ENCODE measurements around the gene FGD4.

Gene FGD4

DNA sequence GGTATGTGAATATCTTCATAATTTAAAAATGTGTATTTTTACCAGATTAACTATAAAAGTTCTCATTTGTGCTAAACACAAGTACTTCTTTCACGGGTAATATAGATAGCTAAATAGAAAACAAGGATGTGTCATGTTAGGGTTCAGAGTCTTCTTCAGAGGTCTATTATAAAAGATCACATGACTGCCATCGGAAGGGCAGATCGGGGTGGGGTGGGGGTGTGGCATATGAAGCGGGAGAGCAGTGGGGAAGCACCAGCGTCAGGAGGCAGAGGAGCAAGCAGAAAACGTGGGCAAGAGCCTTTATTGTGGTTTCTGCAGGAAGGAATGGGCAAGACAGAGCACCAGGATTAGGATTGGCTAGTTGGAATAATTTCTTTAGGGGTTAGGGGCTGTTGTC, 216.1 kb downstream of the FGD4 start:
- no peak overlapping the region for H3K4me3 ChIP-seq (ENCODE audit: low read depth, low read length)
- TF ChIP-seq, protein P1, sequence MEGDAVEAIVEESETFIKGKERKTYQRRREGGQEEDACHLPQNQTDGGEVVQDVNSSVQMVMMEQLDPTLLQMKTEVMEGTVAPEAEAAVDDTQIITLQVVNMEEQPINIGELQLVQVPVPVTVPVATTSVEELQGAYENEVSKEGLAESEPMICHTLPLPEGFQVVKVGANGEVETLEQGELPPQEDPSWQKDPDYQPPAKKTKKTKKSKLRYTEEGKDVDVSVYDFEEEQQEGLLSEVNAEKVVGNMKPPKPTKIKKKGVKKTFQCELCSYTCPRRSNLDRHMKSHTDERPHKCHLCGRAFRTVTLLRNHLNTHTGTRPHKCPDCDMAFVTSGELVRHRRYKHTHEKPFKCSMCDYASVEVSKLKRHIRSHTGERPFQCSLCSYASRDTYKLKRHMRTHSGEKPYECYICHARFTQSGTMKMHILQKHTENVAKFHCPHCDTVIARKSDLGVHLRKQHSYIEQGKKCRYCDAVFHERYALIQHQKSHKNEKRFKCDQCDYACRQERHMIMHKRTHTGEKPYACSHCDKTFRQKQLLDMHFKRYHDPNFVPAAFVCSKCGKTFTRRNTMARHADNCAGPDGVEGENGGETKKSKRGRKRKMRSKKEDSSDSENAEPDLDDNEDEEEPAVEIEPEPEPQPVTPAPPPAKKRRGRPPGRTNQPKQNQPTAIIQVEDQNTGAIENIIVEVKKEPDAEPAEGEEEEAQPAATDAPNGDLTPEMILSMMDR (IDR thresholded peaks at IDR 0.05; ENCODE audit: low read depth, low read length, missing control alignments): no peak
- DNase-seq (ENCODE audit: low read depth): no peak

DNA sequence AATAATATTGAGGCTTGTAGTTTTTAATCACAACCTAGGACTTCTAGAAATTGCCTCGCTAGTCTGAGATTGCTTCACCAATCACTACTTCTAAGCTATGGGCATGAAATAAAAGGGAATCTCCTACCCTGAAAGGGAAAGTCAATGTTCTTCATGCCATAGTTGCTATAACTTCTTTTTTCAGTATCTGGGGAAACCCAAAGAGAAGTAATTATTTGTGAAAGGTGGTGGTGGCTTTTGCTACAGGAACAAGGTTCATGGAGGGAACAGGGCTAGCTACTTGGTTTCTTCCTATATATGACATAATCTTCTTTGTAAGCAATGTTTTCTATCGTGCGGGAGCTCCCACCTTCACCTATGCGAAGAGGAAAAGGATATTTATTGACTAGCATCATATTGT, 218.2 kb downstream of the FGD4 start:
- no peak overlapping the region for H3K4me3 ChIP-seq (ENCODE audit: low read depth, low read length)
- TF ChIP-seq, protein P1 (IDR thresholded peaks at IDR 0.05; ENCODE audit: low read depth, low read length, missing control alignments): no peak
- DNase-seq (ENCODE audit: low read depth): no peak

DNA sequence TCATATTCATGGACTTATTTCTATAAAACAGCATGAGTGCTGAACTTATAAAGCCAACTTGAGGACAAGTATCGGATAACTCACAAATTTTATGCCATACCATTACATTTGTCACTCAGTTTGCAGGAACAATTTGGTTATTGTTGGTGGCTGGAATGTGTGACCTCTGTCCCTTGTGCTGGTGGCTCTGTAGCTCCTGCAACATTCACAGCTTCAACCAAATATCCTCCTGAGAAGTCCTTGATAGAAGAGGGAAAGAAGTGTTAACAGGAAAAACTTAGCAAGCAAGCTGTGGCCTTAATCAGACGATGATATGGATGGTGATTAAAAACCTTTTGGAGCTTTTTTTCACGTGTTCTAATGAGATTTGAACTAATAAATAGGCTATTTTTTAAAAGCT, 218.8 kb downstream of the FGD4 start:
- H3K4me3 ChIP-seq (ENCODE audit: low read depth, low read length): no peak overlapping the region
- no peak for DNase-seq (ENCODE audit: low read depth)
- TF ChIP-seq, protein P1 (IDR thresholded peaks at IDR 0.05; ENCODE audit: low read depth, low read length, missing control alignments): no peak

DNA sequence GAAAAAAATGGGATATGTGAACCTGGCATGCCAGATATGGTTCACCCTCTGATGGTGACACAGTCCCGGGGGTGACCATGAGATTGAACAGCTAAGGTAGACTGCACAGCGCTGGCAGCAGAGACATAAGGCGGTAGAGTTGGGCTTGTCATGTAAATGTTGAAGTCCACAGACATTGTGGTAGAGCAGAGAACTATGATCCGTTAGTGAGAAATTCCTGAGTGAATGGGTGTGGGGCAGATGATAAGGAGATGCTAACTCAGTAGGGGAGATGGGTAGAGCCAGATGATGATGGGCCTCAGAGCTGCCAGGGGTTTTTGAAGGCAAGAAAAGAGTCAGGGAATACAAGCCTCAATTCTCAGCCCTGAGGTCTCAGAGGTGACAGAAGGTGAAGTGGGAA, 228.6 kb downstream of the FGD4 start:
- no peak for DNase-seq (ENCODE audit: low read depth)
- TF ChIP-seq, protein P1 (IDR thresholded peaks at IDR 0.05; ENCODE audit: low read depth, low read length, missing control alignments): no peak
- H3K4me3 ChIP-seq (ENCODE audit: low read depth, low read length): no peak overlapping the region

DNA sequence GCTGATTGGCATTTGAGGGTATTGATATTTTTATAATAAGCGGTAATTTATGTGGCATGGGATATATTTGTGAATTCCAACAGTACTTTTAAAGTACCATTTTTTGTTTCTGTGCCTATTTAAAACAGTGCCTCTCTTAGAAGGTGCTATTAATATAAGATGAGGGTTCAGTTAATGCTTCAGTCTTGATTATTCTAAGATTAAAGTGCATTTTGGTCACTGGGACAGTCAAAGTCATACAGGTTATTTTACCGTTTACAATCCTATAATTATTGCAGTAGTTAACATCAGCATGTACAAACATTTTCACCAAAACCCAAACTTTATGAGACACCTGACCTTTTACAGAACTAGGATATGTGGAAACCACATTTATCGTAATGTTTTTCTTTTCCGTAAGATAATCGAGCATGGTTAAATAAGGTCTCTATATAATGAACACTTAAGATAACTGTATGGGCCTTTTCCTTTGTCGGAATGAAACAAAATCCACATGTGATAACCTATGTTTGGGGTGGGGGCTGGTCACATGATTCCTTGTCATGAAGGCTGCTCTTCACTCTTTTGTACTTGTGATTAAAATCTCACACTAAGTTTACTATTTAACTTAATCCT, 242.0 kb downstream of the FGD4 start:
- H3K4me3 ChIP-seq (ENCODE audit: low read depth, low read length): no peak overlapping the region
- DNase-seq (ENCODE audit: low read depth): no peak
- TF ChIP-seq, protein P1 (IDR thresholded peaks at IDR 0.05; ENCODE audit: low read depth, low read length, missing control alignments): no peak

DNA sequence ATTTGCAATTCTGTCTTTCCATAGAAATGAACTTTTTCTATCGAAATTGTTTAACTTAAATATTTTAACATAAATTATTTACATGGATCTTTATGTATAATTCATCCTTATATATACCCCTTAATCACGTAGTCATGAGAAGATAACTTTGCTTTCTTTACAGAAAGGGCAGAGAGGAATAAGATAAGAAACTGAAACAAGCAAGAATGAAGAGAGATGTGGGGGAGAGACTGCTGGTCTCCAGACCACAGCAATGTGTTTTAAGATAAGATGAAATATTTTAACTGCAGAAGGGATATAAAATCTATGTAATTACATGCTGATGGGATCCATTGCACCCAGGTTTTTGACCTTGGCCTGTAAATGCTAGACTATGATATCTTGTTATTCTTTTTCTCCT, 245.1 kb downstream of the FGD4 start:
- DNase-seq (ENCODE audit: low read depth): no peak
- H3K4me3 ChIP-seq (ENCODE audit: low read depth, low read length): no peak overlapping the region
- TF ChIP-seq, protein P1 (IDR thresholded peaks at IDR 0.05; ENCODE audit: low read depth, low read length, missing control alignments): no peak

DNA sequence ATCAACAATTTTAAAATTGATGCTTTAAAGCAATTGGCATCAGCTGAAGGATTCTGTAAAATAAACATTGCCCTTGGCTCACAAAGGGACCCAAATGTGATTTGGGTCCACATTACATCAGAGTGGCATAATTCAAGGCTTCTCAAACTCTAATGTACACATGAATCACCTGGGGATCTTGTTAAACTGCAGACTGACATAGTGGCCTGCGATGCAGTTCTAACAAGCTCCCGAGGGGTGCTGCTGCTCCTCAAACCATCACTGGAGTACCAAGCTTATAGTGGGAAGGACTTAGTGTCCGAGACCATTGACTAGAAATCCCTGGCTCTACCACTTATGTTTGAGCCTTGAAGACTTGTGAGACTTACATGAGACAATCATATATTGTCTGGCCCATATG, 247.9 kb downstream of the FGD4 start:
- no peak overlapping the region for H3K4me3 ChIP-seq (ENCODE audit: low read depth, low read length)
- no peak for DNase-seq (ENCODE audit: low read depth)
- TF ChIP-seq, protein P1 (IDR thresholded peaks at IDR 0.05; ENCODE audit: low read depth, low read length, missing control alignments): no peak

Data from GM12864 (cell line).